SK-N-SH (cell line): Measurements from ENCODE around the gene ZFAND6.

Experiments used
- CHD2 ChIP-seq: fragments of 150-350 bp; IDR thresholded peaks from 2 replicates; pipeline ENCODE4 v1.6.1; 2018; ENCODE audit warnings: low read length; ENCODE audit not compliant: partially characterized antibody
- EP300 ChIP-seq, 2 experiments: IDR thresholded peaks; 2 replicates each; pipeline versions ENCODE4 v1.4.0 to v1.6.1; 2012; ENCODE audit warnings: borderline replicate concordance in 1 of 2, low read depth in 1 of 2, low read length in 1 of 2
- MXI1 ChIP-seq: IDR thresholded peaks from 2 replicates; pipeline ENCODE4 v1.6.1; 2012; ENCODE audit warnings: mild to moderate bottlenecking, low read depth, low read length, improper control_type of control experiment
- POLR2AphosphoS5 ChIP-seq: IDR thresholded peaks from 2 replicates; pipeline ENCODE4 v1.6.1; 2012; ENCODE audit warnings: low read depth, low read length
- TEAD4 ChIP-seq: IDR thresholded peaks from 2 replicates; pipeline ENCODE4 v1.4.0; 2012; ENCODE audit warnings: mild to moderate bottlenecking, borderline replicate concordance; ENCODE audit not compliant: insufficient read depth
- TF ChIP-seq, protein P1 (sequence below): fragments of 200-600 bp; sonication (generic); IDR thresholded peaks from 2 replicates; pipeline ENCODE4 v1.6.1; 2017; ENCODE audit warnings: antibody characterized with exemption, mild to moderate bottlenecking, moderate library complexity

GRCh38 chr15:80155001-80155377 lies 95.5 kb downstream of the ZFAND6 start:
- TF ChIP-seq, protein P1, sequence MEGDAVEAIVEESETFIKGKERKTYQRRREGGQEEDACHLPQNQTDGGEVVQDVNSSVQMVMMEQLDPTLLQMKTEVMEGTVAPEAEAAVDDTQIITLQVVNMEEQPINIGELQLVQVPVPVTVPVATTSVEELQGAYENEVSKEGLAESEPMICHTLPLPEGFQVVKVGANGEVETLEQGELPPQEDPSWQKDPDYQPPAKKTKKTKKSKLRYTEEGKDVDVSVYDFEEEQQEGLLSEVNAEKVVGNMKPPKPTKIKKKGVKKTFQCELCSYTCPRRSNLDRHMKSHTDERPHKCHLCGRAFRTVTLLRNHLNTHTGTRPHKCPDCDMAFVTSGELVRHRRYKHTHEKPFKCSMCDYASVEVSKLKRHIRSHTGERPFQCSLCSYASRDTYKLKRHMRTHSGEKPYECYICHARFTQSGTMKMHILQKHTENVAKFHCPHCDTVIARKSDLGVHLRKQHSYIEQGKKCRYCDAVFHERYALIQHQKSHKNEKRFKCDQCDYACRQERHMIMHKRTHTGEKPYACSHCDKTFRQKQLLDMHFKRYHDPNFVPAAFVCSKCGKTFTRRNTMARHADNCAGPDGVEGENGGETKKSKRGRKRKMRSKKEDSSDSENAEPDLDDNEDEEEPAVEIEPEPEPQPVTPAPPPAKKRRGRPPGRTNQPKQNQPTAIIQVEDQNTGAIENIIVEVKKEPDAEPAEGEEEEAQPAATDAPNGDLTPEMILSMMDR, result no peak
- TF ChIP-seq TEAD4, result no peak
- no peak for TF ChIP-seq CHD2
- TF ChIP-seq EP300 (IDR thresholded peaks at IDR 0.05; ENCODE audit: borderline replicate concordance in 1 of 2, low read depth in 1 of 2, low read length in 1 of 2), result no peak
- no peak for TF ChIP-seq POLR2AphosphoS5
- TF ChIP-seq MXI1, result no peak
